GM13976 (cell line): ENCODE data around the gene FUT2.
A peak's percentile ranks its signal among the peaks of the same experiment; 100 is the strongest.

Experiments used
- DNase-seq: peaks from one replicate; pipeline ENCODE4 v3.0.0; 2012; ENCODE audit warnings: low spot score
- CTCF ChIP-seq: IDR thresholded peaks from 2 replicates; pipeline ENCODE4 v1.5.1; 2012; ENCODE audit warnings: borderline replicate concordance, mild to moderate bottlenecking; ENCODE audit not compliant: insufficient read depth; ENCODE audit errors: extremely low read depth, missing control alignments, control extremely low read depth
- in situ Hi-C: fragments of 300-500 bp; cut with MboI; formaldehyde crosslinking; loops from one replicate; pipeline ENCODE4 v1.12.0; 2022; ENCODE audit warnings: low sequenced_read_pairs, mixed read lengths, inconsistent platforms; ENCODE audit not compliant: unreplicated experiment

The FUT2 gene

GRCh38 chr19:48737360-48737998, 41.7 kb downstream of the FUT2 start:
- in situ Hi-C loops, result no loop called here
- no peak for TF ChIP-seq CTCF
- DNase-seq, result no peak

DNA sequence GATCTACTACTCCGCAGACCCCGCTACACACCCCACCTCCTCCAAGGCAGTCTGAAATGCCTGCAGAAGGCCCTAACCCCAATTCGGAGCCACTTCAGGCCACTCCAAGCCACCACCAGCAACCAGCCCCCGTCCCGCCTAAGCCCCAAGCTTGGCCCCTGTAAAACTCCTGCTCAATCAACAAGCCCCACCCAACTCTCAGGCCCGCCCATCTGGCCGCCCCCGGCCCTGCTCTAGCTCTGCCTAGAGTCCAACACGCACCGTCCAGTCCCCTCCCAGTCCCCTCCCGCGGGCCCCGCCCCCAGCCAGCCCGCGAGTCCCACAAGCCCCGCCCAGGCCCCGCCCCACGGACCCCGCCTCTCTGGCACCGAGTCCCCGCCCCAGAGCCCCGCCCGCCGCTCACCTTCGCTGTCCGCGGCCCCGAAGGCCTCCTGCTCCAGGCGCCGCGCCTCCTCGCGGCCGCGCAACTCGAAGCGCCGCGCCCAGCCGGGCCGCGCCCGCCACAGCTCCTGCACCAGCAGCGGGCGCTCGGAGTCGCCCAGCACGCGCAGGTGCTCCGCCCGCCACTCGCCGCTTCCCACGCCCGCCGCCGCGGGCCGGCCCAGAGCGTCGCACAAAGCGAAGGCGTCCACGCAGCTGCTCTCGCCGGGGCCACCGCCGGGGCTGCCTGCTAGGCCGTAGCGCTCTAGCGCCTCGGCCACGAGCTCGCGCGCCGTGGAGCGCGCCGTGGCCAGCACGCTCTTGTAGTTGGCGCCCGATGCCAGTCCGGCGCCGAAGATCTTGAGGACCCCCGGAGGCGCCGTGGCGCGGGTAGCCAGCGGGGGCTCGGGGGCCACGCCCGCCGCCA, 43.0 kb downstream of the FUT2 start:
- in situ Hi-C loops, result no loop called here
- DNase-seq, result peak; percentile 100
- peak; percentile 75 for TF ChIP-seq CTCF

DNA sequence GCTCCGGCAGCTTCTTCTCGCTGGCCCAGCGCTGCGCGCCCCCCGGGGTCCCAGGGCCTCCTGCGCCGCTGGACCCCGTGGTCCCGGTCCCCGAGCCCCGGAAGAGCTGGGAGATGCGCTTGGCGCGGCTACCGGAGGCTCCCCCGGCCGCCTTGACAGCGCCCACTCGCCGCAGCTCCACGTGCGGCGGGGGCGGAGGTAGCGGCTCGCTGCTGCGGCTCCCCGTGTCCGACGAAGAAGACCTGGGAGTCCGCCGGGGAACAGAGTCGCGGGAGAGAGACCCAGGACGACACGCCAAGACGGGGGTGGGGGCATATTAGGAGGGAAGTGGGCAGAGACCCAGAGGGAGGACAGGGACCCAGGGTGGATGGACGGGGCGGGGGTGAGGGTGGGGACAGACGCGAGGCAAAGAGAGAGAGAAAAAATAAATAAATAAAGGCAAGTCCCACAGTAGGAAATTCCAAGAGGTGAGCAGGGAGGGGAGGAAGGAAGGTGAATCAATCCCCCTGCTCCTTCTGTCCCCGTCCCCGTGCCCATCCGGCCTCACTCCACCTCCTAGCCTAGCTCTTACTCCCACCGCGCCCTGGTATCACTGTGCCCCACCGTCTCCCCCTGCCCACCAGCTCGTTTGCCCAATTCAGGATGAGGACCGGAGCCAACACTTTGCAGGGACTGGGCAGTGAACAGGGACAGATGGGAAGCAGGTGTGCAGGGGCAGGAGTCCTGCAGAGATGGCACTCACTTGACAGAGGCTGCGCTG, 43.8 kb downstream of the FUT2 start:
- DNase-seq, result no peak
- TF ChIP-seq CTCF, result no peak
- in situ Hi-C loops, result no loop called here

DNA sequence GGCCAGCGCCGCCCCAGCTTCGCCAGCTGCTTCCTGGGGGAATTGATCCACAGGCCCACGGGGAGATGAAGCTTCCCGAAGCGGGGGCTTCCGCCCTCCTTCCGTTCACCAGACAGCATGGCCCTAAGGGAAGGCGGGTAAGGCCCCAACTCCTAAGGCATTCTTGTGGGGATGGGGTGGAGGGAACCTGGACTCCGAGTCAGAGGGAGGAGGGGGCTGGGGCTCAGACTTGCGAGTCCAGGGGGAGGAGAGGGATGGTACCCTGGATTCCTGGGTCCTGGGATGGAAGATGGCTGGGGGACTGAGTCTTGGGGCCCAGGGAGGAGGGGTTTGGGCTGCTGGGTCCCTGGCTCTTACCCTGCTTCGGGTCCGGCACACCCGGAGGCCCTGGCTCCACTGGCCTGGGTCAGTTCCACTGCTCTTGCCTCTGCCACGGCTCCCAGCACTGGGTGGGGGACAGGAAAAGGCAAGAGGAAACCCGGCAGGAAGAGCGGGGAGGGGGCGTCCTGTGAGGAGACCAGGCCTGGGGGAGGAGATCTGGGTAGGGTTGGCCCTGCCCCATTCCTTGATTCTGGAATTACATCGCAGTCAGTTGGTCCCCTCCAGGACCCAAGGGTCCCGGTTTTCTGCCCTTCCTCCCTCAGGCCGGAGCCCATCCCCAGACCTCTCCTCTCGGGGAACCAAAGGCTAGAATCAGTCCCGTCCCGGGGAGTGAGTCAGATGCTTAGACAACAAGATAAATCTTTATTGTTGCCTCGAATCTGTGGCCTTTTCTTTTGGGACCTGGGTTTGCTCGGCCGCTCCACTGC, 44.6 kb downstream of the FUT2 start, which contains the start of gene RASIP1:
RASIP1 (minus strand) TSS at position 447 of the 809 bp plus-strand sequence; CDS start at position 119, 328 bp downstream.
- in situ Hi-C loops, result no loop called here
- TF ChIP-seq CTCF, result no peak
- DNase-seq, result no peak

DNA sequence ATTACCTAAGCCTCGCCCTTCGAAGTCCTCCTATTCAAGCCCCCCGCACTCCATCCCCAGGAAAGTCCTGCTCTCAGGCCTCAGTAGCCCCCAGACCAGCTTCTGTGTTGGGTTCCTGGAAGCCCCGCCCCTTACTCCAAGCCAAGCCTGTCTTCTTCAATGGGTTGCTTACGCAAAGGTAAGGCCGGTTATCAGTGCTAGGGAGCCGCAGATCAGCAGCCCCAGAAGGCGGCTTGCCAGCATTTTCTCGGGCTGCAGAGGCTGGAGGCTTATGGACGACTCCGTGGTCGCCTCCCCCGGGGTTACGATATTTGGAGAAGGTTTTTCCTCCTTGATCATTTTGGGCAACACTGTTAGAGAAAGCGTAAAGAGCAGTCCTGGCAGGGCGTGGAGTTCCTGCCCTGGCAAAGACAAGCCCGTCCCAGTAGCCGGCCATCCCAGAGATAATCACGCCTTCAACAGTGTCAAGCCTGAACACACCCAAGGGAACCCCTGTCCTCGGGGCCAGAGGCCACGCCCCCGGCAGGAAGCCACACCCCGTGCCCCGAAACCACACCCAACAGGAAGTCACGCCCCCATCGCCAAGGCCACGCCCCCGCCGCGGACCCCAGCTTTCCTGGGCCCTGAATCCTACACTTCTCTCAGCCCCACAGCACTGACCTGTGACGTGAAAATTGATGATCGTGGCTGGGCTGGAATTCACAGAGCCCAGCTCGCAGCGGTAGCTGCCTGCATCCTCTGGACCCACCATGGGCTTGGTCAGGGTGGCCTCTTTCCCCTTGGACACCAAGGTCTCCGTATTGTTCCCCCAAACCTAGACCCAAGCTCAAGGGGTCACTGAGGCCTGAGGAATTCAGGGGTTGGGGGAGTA, 45.6 kb downstream of the FUT2 start:
- DNase-seq, result peak; percentile 71
- in situ Hi-C loops, result no loop called here
- TF ChIP-seq CTCF, result no peak
